CD4-positive, alpha-beta memory T cell (primary cell): ENCODE measurements around the gene ASB18. TPM values are rescaled to one million over a fixed set of nuclear protein-coding genes. Genes with fewer than 3 reads are reported as not detected.

Experiments used
- CTCF ChIA-PET: fragments of 350-600 bp; sonication (Branson Sonifier 250); formaldehyde crosslinking; loops from one replicate; lab custom pipeline; 2021; ENCODE audit warnings: inconsistent platforms; ENCODE audit not compliant: partially characterized antibody; lab: Charles Lee
- POLR2A ChIA-PET: fragments of 350-600 bp; sonication (Branson Sonifier 250); formaldehyde crosslinking; loops from one replicate; lab custom pipeline; 2021; ENCODE audit not compliant: partially characterized antibody; lab: Charles Lee
- DNase-seq, 5 donors: peaks; one replicate each; pipeline versions ENCODE4 v3.0.0 to v3.0.0-alpha.2; 2020 to 2022; ENCODE audit warnings: mixed read lengths in 1 of 5
- H3K27ac ChIP-seq: one replicate; pipeline ENCODE4 v1.7.0; 2013; ENCODE audit warnings: low read depth, low read length
- H3K27me3 ChIP-seq: 2 replicates; pipeline ENCODE4 v1.7.0; 2013; ENCODE audit warnings: mild to moderate bottlenecking, low read length, moderate library complexity; ENCODE audit not compliant: insufficient read depth
- H3K36me3 ChIP-seq: 2 replicates; pipeline ENCODE4 v1.7.0; 2013; ENCODE audit warnings: mild to moderate bottlenecking, low read length, moderate library complexity; ENCODE audit not compliant: insufficient read depth
- H3K4me1 ChIP-seq: 2 replicates; pipeline ENCODE4 v1.7.0; 2013; ENCODE audit warnings: mild to moderate bottlenecking, low read length, moderate library complexity; ENCODE audit not compliant: insufficient read depth
- H3K4me3 ChIP-seq, 2 donors: one replicate each; pipeline ENCODE4 v1.7.0; 2013; ENCODE audit warnings: low read length in 2 of 2, mild to moderate bottlenecking in 1 of 2
- H3K9me3 ChIP-seq, 2 donors: one replicate each; pipeline ENCODE4 v1.7.0; 2013; ENCODE audit warnings: low read length in 2 of 2, control low read depth in 1 of 2; ENCODE audit not compliant: control insufficient read depth in 1 of 2
- H3K27ac Mint-ChIP-seq, 7 donors: one replicate each; pipeline ENCODE4 v1.8.0; 2020 to 2021; ENCODE audit warnings: mixed read lengths in 7 of 7, mild to moderate bottlenecking in 6 of 7, inconsistent platforms in 3 of 7, moderate library complexity in 3 of 7
- H3K27me3 Mint-ChIP-seq, 2 donors: one replicate each; pipeline ENCODE4 v1.8.0; 2020 to 2021; ENCODE audit warnings: mixed read lengths in 2 of 2
- H3K36me3 Mint-ChIP-seq, 2 donors: one replicate each; pipeline ENCODE4 v1.8.0; 2020 to 2021; ENCODE audit warnings: mixed read lengths in 2 of 2, inconsistent platforms in 1 of 2, mild to moderate bottlenecking in 1 of 2
- H3K4me1 Mint-ChIP-seq, 4 donors: one replicate each; pipeline ENCODE4 v1.8.0; 2020 to 2021; ENCODE audit warnings: mixed read lengths in 4 of 4, mild to moderate bottlenecking in 1 of 4
- H3K4me3 Mint-ChIP-seq, 8 donors: one replicate each; pipeline ENCODE4 v1.8.0; 2020 to 2021; ENCODE audit warnings: mixed read lengths in 8 of 8, mild to moderate bottlenecking in 7 of 8, moderate library complexity in 6 of 8, inconsistent platforms in 3 of 8
- H3K9me3 Mint-ChIP-seq, 8 donors: one replicate each; pipeline ENCODE4 v1.8.0; 2020 to 2021; ENCODE audit warnings: mixed read lengths in 8 of 8, mild to moderate bottlenecking in 5 of 8, inconsistent platforms in 3 of 8, moderate library complexity in 1 of 8
- intact Hi-C: fragments of 100-400 bp; cut with micrococcal nuclease; formaldehyde crosslinking; loops from one replicate; pipeline ENCODE4 v1.15.1; 2023
- polyA plus RNA-seq, 2 donors: library from polyadenylated mRNA; unstranded; fragments of 300-500 nt; fragmentation: Illumina TruSeq; gene quantifications; one replicate each; pipeline ENCODE4 v1.2.3, GENCODE V29; 2021
- total RNA-seq, 2 experiments: library from RNA; stranded (reverse); gene quantifications; one replicate each; pipeline ENCODE4 v1.2.3, GENCODE V29; 2021

Gene ASB18
- total and polyA plus RNA-seq, 4 experiments from 2014 or later: not detected

GRCh38 chr2:236207472-236207871 is 56.7 kb downstream of the ASB18 start:
- intact Hi-C loops: no loop called here
- Histone ChIP-seq H3K4me3 (no peak overlapping the region), H3K27ac (no peak overlapping the region), H3K4me1 (no peaks in the 10 kb centered on the region), H3K36me3 (no peaks in the 10 kb centered on the region), H3K9me3 (no peaks in the 10 kb centered on the region), H3K27me3 (no peaks in the 10 kb centered on the region)
- no peak overlapping the region for H3K4me3 Mint-ChIP-seq
- no peak for DNase-seq
- peaks cover 0 to 14% (median 9%) of the 10 kb centered on the region in 8 donors for H3K9me3 Mint-ChIP-seq
- no peak overlapping the region for H3K27ac Mint-ChIP-seq
- ChIA-PET CTCF (no interaction called here), POLR2A (no interaction called here)
- no peaks in the 10 kb centered on the region for H3K4me1 Mint-ChIP-seq
- H3K27me3 Mint-ChIP-seq: peaks cover 0 to 13% of the 10 kb centered on the region in 2 donors
- H3K36me3 Mint-ChIP-seq: no peaks in the 10 kb centered on the region

GRCh38 chr2:236205867-236206645 is 58.1 kb downstream of the ASB18 start:
- no peak overlapping the region for H3K4me3 ChIP-seq
- CTCF ChIA-PET: interaction anchor here (0.6 kb wide), 1 partner anchor 28 kb away, joined by 3 read pairs; no protein-coding TSS in a partner anchor
- H3K27ac ChIP-seq: no peak overlapping the region
- no peak for DNase-seq
- Mint-ChIP-seq H3K36me3 (no peaks in the 10 kb centered on the region), H3K4me3 (no peak overlapping the region), H3K4me1 (no peaks in the 10 kb centered on the region), H3K27me3 (peaks cover 0 to 14% of the 10 kb centered on the region in 2 donors), H3K27ac (no peak overlapping the region), H3K9me3 (peaks cover 0 to 14% (median 9%) of the 10 kb centered on the region in 8 donors)
- POLR2A ChIA-PET: no interaction called here
- no peaks in the 10 kb centered on the region for H3K27me3 ChIP-seq
- no peaks in the 10 kb centered on the region for H3K4me1 ChIP-seq
- intact Hi-C loops: no loop called here
- H3K9me3 ChIP-seq: no peaks in the 10 kb centered on the region
- no peaks in the 10 kb centered on the region for H3K36me3 ChIP-seq

DNA sequence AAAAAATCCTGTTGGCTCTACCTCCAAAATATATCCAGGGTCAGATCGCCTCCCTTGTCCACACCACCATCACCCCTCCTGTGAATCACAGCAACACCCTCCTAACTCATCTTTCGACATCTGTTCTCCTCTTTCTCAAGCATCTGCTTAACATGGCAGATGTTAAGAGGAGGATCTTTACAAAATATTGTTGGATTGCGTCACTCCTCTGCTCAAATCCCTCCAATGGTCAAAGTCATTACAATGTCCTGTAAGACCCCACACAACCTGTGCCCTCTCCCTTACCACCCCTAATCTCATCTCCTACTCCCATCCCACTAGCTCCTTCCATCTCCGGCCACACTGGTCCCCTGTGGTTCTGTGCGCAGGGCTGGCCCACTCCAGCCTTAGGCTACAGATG is 59.3 kb downstream of the ASB18 start:
- H3K27me3 Mint-ChIP-seq: peaks cover 3 to 12% of the 10 kb centered on the region in 2 donors
- Histone ChIP-seq H3K36me3 (no peaks in the 10 kb centered on the region), H3K27ac (no peak overlapping the region), H3K27me3 (no peaks in the 10 kb centered on the region), H3K4me1 (no peaks in the 10 kb centered on the region), H3K9me3 (no peaks in the 10 kb centered on the region), H3K4me3 (no peak overlapping the region)
- H3K4me3 Mint-ChIP-seq: no peak overlapping the region
- peaks cover 0 to 14% (median 9%) of the 10 kb centered on the region in 8 donors for H3K9me3 Mint-ChIP-seq
- no peak overlapping the region for H3K27ac Mint-ChIP-seq
- intact Hi-C loops: no loop called here
- no peaks in the 10 kb centered on the region for H3K4me1 Mint-ChIP-seq
- CTCF ChIA-PET: no interaction called here
- DNase-seq: no peak
- POLR2A ChIA-PET: no interaction called here
- no peaks in the 10 kb centered on the region for H3K36me3 Mint-ChIP-seq

DNA sequence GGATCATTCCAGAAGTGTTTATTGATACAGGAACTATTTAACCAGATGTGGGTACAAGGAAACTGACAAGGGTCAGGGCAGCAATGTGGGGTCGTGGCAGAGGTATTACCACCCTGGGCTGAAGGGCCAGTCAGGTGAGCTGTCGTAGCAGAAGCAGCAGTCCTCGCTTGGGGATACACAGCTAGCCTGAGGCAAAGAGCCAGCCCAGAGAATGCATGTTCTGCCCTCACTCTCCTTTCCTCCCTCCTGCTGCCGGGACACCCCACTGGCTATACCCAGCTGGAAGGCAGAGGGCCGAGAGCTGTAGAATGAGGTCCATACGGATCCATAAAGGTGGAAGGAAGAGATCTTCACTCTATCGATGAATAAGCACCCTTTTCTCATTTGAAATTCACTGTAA is 63.8 kb downstream of the ASB18 start:
- no peaks in the 10 kb centered on the region for H3K9me3 ChIP-seq

DNA sequence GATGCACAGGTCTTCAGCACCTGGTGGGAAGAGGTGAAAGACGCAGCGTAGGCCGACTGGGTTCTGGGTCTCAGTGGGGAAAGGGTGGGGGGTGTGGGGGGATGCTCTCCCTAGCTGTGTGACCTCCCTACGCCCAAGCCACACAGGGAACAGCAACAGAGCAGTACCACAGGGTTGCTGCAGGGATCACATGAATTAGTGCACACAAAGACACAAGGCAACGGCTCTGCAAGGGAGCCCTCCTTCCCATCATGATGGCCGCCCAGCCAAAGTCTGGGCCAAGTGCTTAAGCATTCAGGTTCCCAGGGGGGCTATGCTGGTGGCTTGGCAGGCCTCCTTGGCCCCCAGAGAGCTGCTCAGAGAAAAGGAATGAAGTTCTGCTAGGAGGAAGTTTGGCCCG is 67.8 kb downstream of the ASB18 start:
- no peaks in the 10 kb centered on the region for H3K9me3 Mint-ChIP-seq
- H3K4me1 Mint-ChIP-seq: no peaks in the 10 kb centered on the region
- no peaks in the 10 kb centered on the region for H3K36me3 Mint-ChIP-seq
- ChIA-PET CTCF (no interaction called here), POLR2A (no interaction called here)
- no peak overlapping the region for H3K4me3 Mint-ChIP-seq
- Histone ChIP-seq H3K9me3 (no peaks in the 10 kb centered on the region), H3K4me1 (no peaks in the 10 kb centered on the region), H3K36me3 (no peaks in the 10 kb centered on the region), H3K27ac (no peak overlapping the region), H3K4me3 (no peak overlapping the region), H3K27me3 (no peaks in the 10 kb centered on the region)
- H3K27me3 Mint-ChIP-seq: peaks cover 3 to 7% of the 10 kb centered on the region in 2 donors
- intact Hi-C loops: no loop called here
- no peak for DNase-seq
- peak overlapping the region in 1 of 7 donors; percentile 61 for H3K27ac Mint-ChIP-seq

More for the DNA sequence above, 63.8 kb downstream of the ASB18 start:
- intact Hi-C loops: no loop called here
- no peak overlapping the region for H3K27ac Mint-ChIP-seq
- Histone ChIP-seq H3K27me3 (no peaks in the 10 kb centered on the region), H3K4me3 (no peak overlapping the region), H3K27ac (no peak overlapping the region), H3K4me1 (no peaks in the 10 kb centered on the region), H3K36me3 (no peaks in the 10 kb centered on the region)
- POLR2A ChIA-PET: no interaction called here
- no peaks in the 10 kb centered on the region for H3K36me3 Mint-ChIP-seq
- no peaks in the 10 kb centered on the region for H3K9me3 Mint-ChIP-seq
- no peaks in the 10 kb centered on the region for H3K4me1 Mint-ChIP-seq
- H3K27me3 Mint-ChIP-seq: peaks cover 1 to 7% of the 10 kb centered on the region in 2 donors
- H3K4me3 Mint-ChIP-seq: no peak overlapping the region
- DNase-seq: no peak
- CTCF ChIA-PET: interaction anchor here (1.1 kb wide), 1 partner anchor 19 kb away, joined by 3 read pairs; no protein-coding TSS in a partner anchor

DNA sequence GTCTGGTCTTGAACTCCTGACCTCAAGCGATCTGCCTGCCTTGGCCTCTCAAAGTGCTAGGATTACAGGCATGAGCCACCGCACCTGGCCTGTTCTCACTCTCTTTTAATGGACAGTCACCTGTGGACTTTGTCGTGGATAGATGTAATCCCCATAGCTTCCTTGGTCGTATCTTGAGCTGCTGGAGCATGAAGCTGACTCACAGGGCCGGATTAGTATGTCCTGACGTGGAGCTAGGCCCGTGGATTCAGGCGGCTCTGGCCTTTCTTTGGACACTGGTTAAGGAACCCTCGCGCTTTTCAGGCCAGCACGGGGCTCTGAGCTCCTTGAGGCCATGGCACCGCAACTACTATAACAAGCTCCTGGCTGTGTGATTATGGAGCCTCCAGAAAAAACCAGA is 68.5 kb downstream of the ASB18 start:
- Mint-ChIP-seq H3K36me3 (no peaks in the 10 kb centered on the region), H3K27ac (no peak overlapping the region), H3K27me3 (peaks cover 1 to 7% of the 10 kb centered on the region in 2 donors), H3K9me3 (no peaks in the 10 kb centered on the region), H3K4me1 (no peaks in the 10 kb centered on the region), H3K4me3 (no peak overlapping the region)
- Histone ChIP-seq H3K36me3 (no peaks in the 10 kb centered on the region), H3K4me1 (no peaks in the 10 kb centered on the region), H3K27me3 (no peaks in the 10 kb centered on the region), H3K27ac (no peak overlapping the region), H3K9me3 (no peaks in the 10 kb centered on the region), H3K4me3 (no peak overlapping the region)
- CTCF ChIA-PET: interaction anchor here (0.6 kb wide), 1 partner anchor 306 kb away, joined by 3 read pairs; no protein-coding TSS in a partner anchor
- no peak for DNase-seq
- POLR2A ChIA-PET: no interaction called here
- intact Hi-C loops: no loop called here

DNA sequence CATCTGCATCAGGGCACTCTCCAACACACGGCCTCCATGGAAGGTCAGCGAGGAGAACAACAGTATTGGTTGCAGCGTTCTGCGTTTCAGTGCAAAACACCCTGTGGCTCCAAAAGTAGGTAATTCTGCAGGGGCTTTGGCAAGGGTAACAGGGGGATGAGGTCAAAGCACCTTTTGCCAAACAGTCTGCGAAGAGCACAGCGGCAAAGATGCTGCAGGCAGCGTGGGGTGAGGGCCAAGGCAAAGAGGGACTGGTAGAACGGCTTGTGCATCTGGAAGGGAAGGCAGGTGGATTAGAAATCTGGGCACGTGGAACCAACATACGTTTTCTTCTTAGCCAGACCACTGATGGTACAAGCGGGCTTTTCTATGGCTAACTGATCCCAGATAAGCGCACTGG is 69.4 kb downstream of the ASB18 start:
- Histone ChIP-seq H3K4me1 (no peaks in the 10 kb centered on the region), H3K36me3 (no peaks in the 10 kb centered on the region), H3K27me3 (no peaks in the 10 kb centered on the region), H3K4me3 (no peak overlapping the region), H3K9me3 (no peaks in the 10 kb centered on the region), H3K27ac (no peak overlapping the region)
- ChIA-PET POLR2A (no interaction called here), CTCF (no interaction called here)
- no peak overlapping the region for H3K27ac Mint-ChIP-seq
- DNase-seq: no peak
- intact Hi-C loops: no loop called here
- no peak overlapping the region for H3K4me3 Mint-ChIP-seq
- H3K9me3 Mint-ChIP-seq: no peaks in the 10 kb centered on the region
- H3K36me3 Mint-ChIP-seq: no peaks in the 10 kb centered on the region
- no peaks in the 10 kb centered on the region for H3K4me1 Mint-ChIP-seq
- H3K27me3 Mint-ChIP-seq: peaks cover 1 to 3% of the 10 kb centered on the region in 2 donors
